Keratinocyte (primary cell): ENCODE data around the gene CD274. TPM values are rescaled to one million over a fixed set of nuclear protein-coding genes. Genes with fewer than 3 reads are reported as not detected.
A peak's percentile ranks its signal among the peaks of the same experiment; 100 is the strongest.

ENCODE experiments used
- DNase-seq: peaks from one replicate; pipeline ENCODE4 v3.0.0-alpha.2; 2011; ENCODE audit warnings: low read depth, missing footprints, low spot score
- FAIRE-seq: peaks from 2 replicates; lab custom pipeline; 2011; peaks lifted over from hg19 to GRCh38; lab: Jason Lieb, UNC
- H2AFZ ChIP-seq: 2 replicates; pipeline ENCODE4 v1.6.0; 2012; ENCODE audit warnings: low read length, control low read depth, inconsistent platforms; ENCODE audit not compliant: control insufficient read depth
- H3K27ac ChIP-seq: 2 replicates; pipeline ENCODE4 v1.5.1; 2011; ENCODE audit warnings: low read length; ENCODE audit not compliant: control insufficient read depth, insufficient read depth
- H3K27me3 ChIP-seq: 3 replicates; pipeline ENCODE4 v1.6.0; 2011; ENCODE audit warnings: low read length; ENCODE audit not compliant: control insufficient read depth, insufficient read depth; ENCODE audit errors: extremely low read depth
- H3K36me3 ChIP-seq, 2 experiments: 2 replicates in 1 of 2; 3 replicates in 1 of 2; pipeline ENCODE4 v1.5.1; 2011; ENCODE audit warnings: low read length in 2 of 2, mild to moderate bottlenecking in 1 of 2; ENCODE audit not compliant: control insufficient read depth in 2 of 2, insufficient read depth in 2 of 2; ENCODE audit errors: extremely low read depth in 1 of 2
- H3K4me1 ChIP-seq: 3 replicates; pipeline ENCODE4 v1.5.1; 2011; ENCODE audit warnings: low read length; ENCODE audit not compliant: control insufficient read depth, insufficient read depth; ENCODE audit errors: extremely low read depth
- H3K4me2 ChIP-seq: 3 replicates; pipeline ENCODE4 v1.6.0; 2011; ENCODE audit warnings: low read depth, low read length; ENCODE audit not compliant: control insufficient read depth, insufficient read depth; ENCODE audit errors: extremely low read depth
- H3K4me3 ChIP-seq, 3 experiments: fragments of 200-600 bp in 1 of 3; sonication (generic) in 1 of 3; 2 replicates in 2 of 3; 3 replicates in 1 of 3; pipeline ENCODE4 v1.5.1; 2011 to 2016; ENCODE audit warnings: low read length in 3 of 3, mild to moderate bottlenecking in 3 of 3, control low read depth in 2 of 3, inconsistent platforms in 1 of 3, low read depth in 1 of 3, mixed read lengths in 1 of 3, mixed run types in 1 of 3, moderate library complexity in 1 of 3; ENCODE audit not compliant: control insufficient read depth in 2 of 3, insufficient read depth in 2 of 3; ENCODE audit errors: extremely low read depth in 1 of 3
- H3K79me2 ChIP-seq: 2 replicates; pipeline ENCODE4 v1.6.0; 2012; ENCODE audit warnings: low read length; ENCODE audit not compliant: control insufficient read depth, insufficient read depth
- H3K9ac ChIP-seq: 3 replicates; pipeline ENCODE4 v1.6.0; 2011; ENCODE audit warnings: low read length; ENCODE audit not compliant: control insufficient read depth, insufficient read depth; ENCODE audit errors: extremely low read depth
- H3K9me1 ChIP-seq: 3 replicates; pipeline ENCODE4 v1.6.0; 2011; ENCODE audit warnings: low read length; ENCODE audit not compliant: control insufficient read depth, insufficient read depth; ENCODE audit errors: extremely low read depth
- H3K9me3 ChIP-seq: 2 replicates; pipeline ENCODE4 v1.5.1; 2012; ENCODE audit warnings: low read depth, low read length; ENCODE audit not compliant: control insufficient read depth
- H4K20me1 ChIP-seq: 3 replicates; pipeline ENCODE4 v1.6.0; 2011; ENCODE audit warnings: low read length; ENCODE audit not compliant: control insufficient read depth, insufficient read depth; ENCODE audit errors: extremely low read depth
- EZH2 ChIP-seq: IDR thresholded peaks from one replicate; pipeline ENCODE4 v1.6.1; 2012; ENCODE audit warnings: inconsistent platforms, mild to moderate bottlenecking, low read length, moderate library complexity
- dilution Hi-C: fragments of 300-500 bp; cut with MboI; formaldehyde crosslinking; loops from one replicate; pipeline ENCODE4 v1.7.0; 2020; ENCODE audit warnings: low sequenced_read_pairs; ENCODE audit not compliant: extremely low pct_ligation_motif_present
- polyA plus RNA-seq, 5 experiments: library from polyadenylated mRNA; depleted of rRNA in 3 of 5; stranded (reverse) in 3 of 5; stranded (forward) in 1 of 5; unstranded in 1 of 5; fragments of >200 nt; gene quantifications; 1 replicate in 1 of 5; 2 replicates in 3 of 5; 3 replicates in 1 of 5; pipeline versions ENCODE4 v1.2.1 to v1.2.3, GENCODE V29; 2011 to 2012; ENCODE audit warnings: missing spikeins in 2 of 5, low read depth in 1 of 5, low replicate concordance in 1 of 5
- TF ChIP-seq, protein P1 (sequence below), 3 experiments: IDR thresholded peaks in 1 of 3; conservative IDR thresholded peaks in 1 of 3; optimal IDR thresholded peaks in 1 of 3; 2 replicates in 2 of 3; 3 replicates in 1 of 3; pipeline versions ENCODE3 to v1.5.1; 2011; ENCODE audit warnings: low read length in 3 of 3, mild to moderate bottlenecking in 3 of 3, moderate library complexity in 2 of 3, control low read depth in 1 of 3, inconsistent platforms in 1 of 3; ENCODE audit not compliant: insufficient read depth in 2 of 3; ENCODE audit errors: extremely low read depth in 1 of 3

The CD274 gene
- polyA plus RNA-seq, 1 donor (not counting 4 experiments of a cell fraction or from before 2014, with no cell fraction given), result 36.3 TPM

DNA sequence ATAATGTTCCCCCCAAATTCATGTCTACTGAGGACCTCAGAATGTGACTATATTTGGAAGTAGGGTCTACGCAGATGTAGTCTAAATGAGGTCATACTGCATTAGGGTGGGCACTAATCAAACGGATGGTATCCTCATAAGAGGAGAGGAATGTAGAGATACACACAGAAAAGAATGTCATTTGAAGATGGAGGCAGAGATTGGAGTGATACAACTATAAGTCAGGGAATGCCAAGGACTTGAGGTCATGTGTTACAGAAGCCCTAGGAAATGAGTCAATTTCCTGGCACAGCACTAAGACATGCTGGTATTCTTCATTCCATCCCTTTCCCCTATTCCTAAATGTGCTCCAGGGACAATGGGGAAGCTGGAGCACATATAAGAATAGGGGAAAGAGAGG is 59.2 kb downstream of the CD274 start:
- H3K9me1 ChIP-seq, result no peaks in the 10 kb centered on the region
- DNase-seq, result peak; percentile 58
- no peaks in the 10 kb centered on the region for H4K20me1 ChIP-seq
- peaks cover 32% of the 10 kb centered on the region for H3K79me2 ChIP-seq
- no peaks in the 10 kb centered on the region for H3K27me3 ChIP-seq
- H3K4me2 ChIP-seq, result peak overlapping the region; percentile 100
- H3K36me3 ChIP-seq, result no peaks in the 10 kb centered on the region
- peak overlapping the region; percentile 78 for H3K27ac ChIP-seq
- no peak for TF ChIP-seq EZH2
- TF ChIP-seq, protein P1, sequence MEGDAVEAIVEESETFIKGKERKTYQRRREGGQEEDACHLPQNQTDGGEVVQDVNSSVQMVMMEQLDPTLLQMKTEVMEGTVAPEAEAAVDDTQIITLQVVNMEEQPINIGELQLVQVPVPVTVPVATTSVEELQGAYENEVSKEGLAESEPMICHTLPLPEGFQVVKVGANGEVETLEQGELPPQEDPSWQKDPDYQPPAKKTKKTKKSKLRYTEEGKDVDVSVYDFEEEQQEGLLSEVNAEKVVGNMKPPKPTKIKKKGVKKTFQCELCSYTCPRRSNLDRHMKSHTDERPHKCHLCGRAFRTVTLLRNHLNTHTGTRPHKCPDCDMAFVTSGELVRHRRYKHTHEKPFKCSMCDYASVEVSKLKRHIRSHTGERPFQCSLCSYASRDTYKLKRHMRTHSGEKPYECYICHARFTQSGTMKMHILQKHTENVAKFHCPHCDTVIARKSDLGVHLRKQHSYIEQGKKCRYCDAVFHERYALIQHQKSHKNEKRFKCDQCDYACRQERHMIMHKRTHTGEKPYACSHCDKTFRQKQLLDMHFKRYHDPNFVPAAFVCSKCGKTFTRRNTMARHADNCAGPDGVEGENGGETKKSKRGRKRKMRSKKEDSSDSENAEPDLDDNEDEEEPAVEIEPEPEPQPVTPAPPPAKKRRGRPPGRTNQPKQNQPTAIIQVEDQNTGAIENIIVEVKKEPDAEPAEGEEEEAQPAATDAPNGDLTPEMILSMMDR (optimal IDR thresholded peaks at IDR 0.05 in 1 of 3, IDR thresholded peaks at IDR 0.05 in 1 of 3, conservative IDR thresholded peaks at IDR 0.05 in 1 of 3; ENCODE audit: extremely low read depth in 1 of 3, insufficient read depth in 2 of 3, low read length in 3 of 3), result no peak
- dilution Hi-C loops, result no loop called here
- H3K9ac ChIP-seq, result no peak overlapping the region
- FAIRE-seq, result peak; percentile 97
- H3K4me1 ChIP-seq, result peaks cover 53% of the 10 kb centered on the region
- H2AFZ ChIP-seq, result no peak overlapping the region
- H3K4me3 ChIP-seq, result no peak overlapping the region
- H3K9me3 ChIP-seq, result peaks cover under 1% of the 10 kb centered on the region

DNA sequence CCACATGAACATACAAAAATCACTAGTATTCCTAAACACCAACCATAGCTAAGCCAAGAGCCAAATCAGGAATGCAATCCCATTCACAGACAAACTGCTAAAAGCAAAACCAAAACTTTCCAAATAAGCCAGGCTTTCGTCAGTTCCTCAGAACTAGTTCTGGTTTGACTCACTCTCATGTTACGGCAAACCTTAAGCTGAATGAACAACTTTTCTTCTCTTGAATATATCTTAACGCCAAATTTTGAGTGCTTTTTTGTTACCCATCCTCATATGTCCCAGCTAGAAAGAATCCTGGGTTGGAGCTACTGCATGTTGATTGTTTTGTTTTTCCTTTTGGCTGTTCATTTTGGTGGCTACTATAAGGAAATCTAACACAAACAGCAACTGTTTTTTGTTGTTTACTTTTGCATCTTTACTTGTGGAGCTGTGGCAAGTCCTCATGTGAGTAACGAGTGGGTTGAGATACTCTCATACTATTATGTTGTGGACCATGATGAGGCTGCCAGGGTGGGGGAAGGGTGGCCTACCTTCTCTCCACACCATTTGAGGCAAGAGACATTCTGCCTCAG is 60.1 kb downstream of the CD274 start, which contains the start of gene PDCD1LG2:
Gene PDCD1LG2 (plus strand): TSS at position 172 of the 572 bp plus-strand sequence. CDS start 12,016 bp downstream, outside the sequence.
- Histone ChIP-seq H4K20me1 (no peaks in the 10 kb centered on the region), H3K4me1 (peaks cover 59% of the 10 kb centered on the region), H3K9ac (peak within 1 kb of the TSS; percentile 71), H3K9me1 (no peaks in the 10 kb centered on the region), H3K79me2 (peaks cover 39% of the 10 kb centered on the region), H3K27ac (peak within 1 kb of the TSS; percentile 78), H3K36me3 (peaks cover 0 to 4% of the 10 kb centered on the region in 2 experiments), H3K27me3 (no peaks in the 10 kb centered on the region), H3K4me3 (peak within 1 kb of the TSS; percentile 43 to 89 (median 78)), H2AFZ (peak within 1 kb of the TSS; percentile 53), H3K4me2 (peak within 1 kb of the TSS; percentile 100), H3K9me3 (no peaks in the 10 kb centered on the region)
- DNase-seq (no peak), FAIRE-seq (peak; percentile 63)
- TF ChIP-seq EZH2, result no peak
- TF ChIP-seq, protein P1 (optimal IDR thresholded peaks at IDR 0.05 in 1 of 3, IDR thresholded peaks at IDR 0.05 in 1 of 3, conservative IDR thresholded peaks at IDR 0.05 in 1 of 3; ENCODE audit: extremely low read depth in 1 of 3, insufficient read depth in 2 of 3, low read length in 3 of 3), result no peak
- dilution Hi-C loops, result no loop called here
